HG02981 (cell line): ENCODE data around the gene NSRP1.
"Not testable (repeated sequence)": the region's sequence is repeated elsewhere in the genome, so short reads cannot be mapped to it uniquely, and the experiment has no call there.

Source experiments
- ATAC-seq: cut with Tn5 transposase; IDR thresholded peaks from one replicate; pipeline ENCODE4 v1.9.1; 2021; ENCODE audit warnings: mild to moderate bottlenecking, moderate library complexity; ENCODE audit not compliant: unreplicated experiment

The NSRP1 gene

GRCh38 chr17:30117675-30118081, 1.1 kb downstream of the NSRP1 start:
- ATAC-seq = no peak

- ATAC-seq = not testable (repeated sequence)
Observed at GRCh38 chr17:30118635-30119034, 2.0 kb downstream of the NSRP1 start.

GRCh38 chr17:30124273-30124796, 7.7 kb downstream of the NSRP1 start:
- ATAC-seq = no peak

GRCh38 chr17:30130121-30130520, 13.5 kb downstream of the NSRP1 start:
- no peak for ATAC-seq

- no peak for ATAC-seq
Observed at GRCh38 chr17:30132615-30133014, 16.0 kb downstream of the NSRP1 start.

- ATAC-seq = no peak
Observed at GRCh38 chr17:30133197-30133596, 16.6 kb downstream of the NSRP1 start.

- ATAC-seq = no peak
Observed at GRCh38 chr17:30134551-30134950, 17.9 kb downstream of the NSRP1 start.

GRCh38 chr17:30137158-30137557, 20.5 kb downstream of the NSRP1 start:
- no peak for ATAC-seq

GRCh38 chr17:30147860-30148259, 31.2 kb downstream of the NSRP1 start:
- ATAC-seq = not testable (repeated sequence)

- no peak for ATAC-seq
Observed at GRCh38 chr17:30148376-30148775, 31.8 kb downstream of the NSRP1 start.

GRCh38 chr17:30151471-30151870, 34.9 kb downstream of the NSRP1 start:
- no peak for ATAC-seq

GRCh38 chr17:30153463-30153862, 36.8 kb downstream of the NSRP1 start:
- no peak for ATAC-seq

- ATAC-seq = no peak
Observed at GRCh38 chr17:30155389-30155788, 38.8 kb downstream of the NSRP1 start.

- ATAC-seq = no peak
Observed at GRCh38 chr17:30158896-30159625, 42.4 kb downstream of the NSRP1 start.

GRCh38 chr17:30160419-30161172, 44.0 kb downstream of the NSRP1 start:
- no peak for ATAC-seq

- ATAC-seq = no peak
Observed at GRCh38 chr17:30161601-30162000, 45.0 kb downstream of the NSRP1 start.

- no peak for ATAC-seq
Observed at GRCh38 chr17:30164531-30164930, 47.9 kb downstream of the NSRP1 start.

- no peak for ATAC-seq
Observed at GRCh38 chr17:30165147-30165546, 48.5 kb downstream of the NSRP1 start.

- no peak for ATAC-seq
Observed at GRCh38 chr17:30165960-30166359, 49.3 kb downstream of the NSRP1 start.

- no peak for ATAC-seq
Observed at GRCh38 chr17:30170415-30170987, 53.9 kb downstream of the NSRP1 start.

GRCh38 chr17:30172560-30172959, 55.9 kb downstream of the NSRP1 start:
- ATAC-seq = no peak

GRCh38 chr17:30173649-30174048, 57.0 kb downstream of the NSRP1 start:
- ATAC-seq = peak; percentile 88
